WTC11 (cell line): Measurements from ENCODE around the gene RRAGB.

Experiments used
- CREB1 ChIP-seq: sonication (generic); formaldehyde crosslinking; IDR thresholded peaks from 2 replicates; pipeline ENCODE4 v1.8.0; 2023; ENCODE audit warnings: mild to moderate bottlenecking, missing genetic modification reagents
- ELF4 ChIP-seq: sonication (generic); formaldehyde crosslinking; IDR thresholded peaks from 2 replicates; pipeline ENCODE4 v1.8.1; 2022; ENCODE audit warnings: low read depth, mild to moderate bottlenecking, moderate library complexity, missing genetic modification reagents
- NR3C1 ChIP-seq: sonication (generic); formaldehyde crosslinking; conservative IDR thresholded peaks from 2 replicates; pipeline ENCODE4 v1.8.1; 2023; ENCODE audit warnings: low read depth, mild to moderate bottlenecking, missing genetic modification reagents
- TF ChIP-seq, protein P1 (sequence below): fragments of 200-600 bp; IDR thresholded peaks from 2 replicates; pipeline ENCODE4 v1.8.0; 2022; ENCODE audit warnings: antibody characterized with exemption
- TF ChIP-seq, protein P2 (sequence below): sonication (generic); formaldehyde crosslinking; IDR thresholded peaks from 2 replicates; pipeline ENCODE4 v1.8.1; 2023; ENCODE audit warnings: mild to moderate bottlenecking, missing genetic modification reagents, moderate library complexity
- TF ChIP-seq, protein P3 (sequence below): sonication (generic); formaldehyde crosslinking; conservative IDR thresholded peaks from 2 replicates; pipeline ENCODE4 v1.8.1; 2023; ENCODE audit warnings: mild to moderate bottlenecking, low read depth, missing genetic modification reagents, moderate library complexity

DNA sequence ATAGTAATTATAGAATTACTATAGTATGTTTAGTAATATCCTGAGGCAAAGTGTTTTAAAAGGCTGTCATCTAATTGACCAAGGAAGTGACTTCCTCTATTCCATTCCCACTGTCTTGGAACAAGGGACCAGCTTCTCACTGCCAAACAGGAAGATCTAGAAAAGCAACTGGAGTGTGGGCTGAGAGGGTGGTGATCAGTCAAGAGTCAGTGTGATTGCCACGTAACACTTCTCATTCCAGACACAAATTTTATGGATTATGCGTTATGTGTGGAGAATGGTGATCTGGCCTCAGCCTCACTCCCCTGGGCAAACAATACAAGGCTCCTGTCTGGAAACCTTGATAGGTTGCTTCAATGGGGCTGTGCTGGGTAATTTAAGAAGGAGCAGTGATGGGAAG lies 60.0 kb downstream of the RRAGB start:
- TF ChIP-seq, protein P1, sequence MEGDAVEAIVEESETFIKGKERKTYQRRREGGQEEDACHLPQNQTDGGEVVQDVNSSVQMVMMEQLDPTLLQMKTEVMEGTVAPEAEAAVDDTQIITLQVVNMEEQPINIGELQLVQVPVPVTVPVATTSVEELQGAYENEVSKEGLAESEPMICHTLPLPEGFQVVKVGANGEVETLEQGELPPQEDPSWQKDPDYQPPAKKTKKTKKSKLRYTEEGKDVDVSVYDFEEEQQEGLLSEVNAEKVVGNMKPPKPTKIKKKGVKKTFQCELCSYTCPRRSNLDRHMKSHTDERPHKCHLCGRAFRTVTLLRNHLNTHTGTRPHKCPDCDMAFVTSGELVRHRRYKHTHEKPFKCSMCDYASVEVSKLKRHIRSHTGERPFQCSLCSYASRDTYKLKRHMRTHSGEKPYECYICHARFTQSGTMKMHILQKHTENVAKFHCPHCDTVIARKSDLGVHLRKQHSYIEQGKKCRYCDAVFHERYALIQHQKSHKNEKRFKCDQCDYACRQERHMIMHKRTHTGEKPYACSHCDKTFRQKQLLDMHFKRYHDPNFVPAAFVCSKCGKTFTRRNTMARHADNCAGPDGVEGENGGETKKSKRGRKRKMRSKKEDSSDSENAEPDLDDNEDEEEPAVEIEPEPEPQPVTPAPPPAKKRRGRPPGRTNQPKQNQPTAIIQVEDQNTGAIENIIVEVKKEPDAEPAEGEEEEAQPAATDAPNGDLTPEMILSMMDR, result no peak
- no peak for TF ChIP-seq ELF4 (CRISPR knock-in tag)
- no peak for TF ChIP-seq CREB1 (CRISPR knock-in tag)
- TF ChIP-seq NR3C1 (CRISPR knock-in tag), result no peak
- TF ChIP-seq, protein P2, sequence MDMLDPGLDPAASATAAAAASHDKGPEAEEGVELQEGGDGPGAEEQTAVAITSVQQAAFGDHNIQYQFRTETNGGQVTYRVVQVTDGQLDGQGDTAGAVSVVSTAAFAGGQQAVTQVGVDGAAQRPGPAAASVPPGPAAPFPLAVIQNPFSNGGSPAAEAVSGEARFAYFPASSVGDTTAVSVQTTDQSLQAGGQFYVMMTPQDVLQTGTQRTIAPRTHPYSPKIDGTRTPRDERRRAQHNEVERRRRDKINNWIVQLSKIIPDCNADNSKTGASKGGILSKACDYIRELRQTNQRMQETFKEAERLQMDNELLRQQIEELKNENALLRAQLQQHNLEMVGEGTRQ, result no peak
- TF ChIP-seq, protein P3, sequence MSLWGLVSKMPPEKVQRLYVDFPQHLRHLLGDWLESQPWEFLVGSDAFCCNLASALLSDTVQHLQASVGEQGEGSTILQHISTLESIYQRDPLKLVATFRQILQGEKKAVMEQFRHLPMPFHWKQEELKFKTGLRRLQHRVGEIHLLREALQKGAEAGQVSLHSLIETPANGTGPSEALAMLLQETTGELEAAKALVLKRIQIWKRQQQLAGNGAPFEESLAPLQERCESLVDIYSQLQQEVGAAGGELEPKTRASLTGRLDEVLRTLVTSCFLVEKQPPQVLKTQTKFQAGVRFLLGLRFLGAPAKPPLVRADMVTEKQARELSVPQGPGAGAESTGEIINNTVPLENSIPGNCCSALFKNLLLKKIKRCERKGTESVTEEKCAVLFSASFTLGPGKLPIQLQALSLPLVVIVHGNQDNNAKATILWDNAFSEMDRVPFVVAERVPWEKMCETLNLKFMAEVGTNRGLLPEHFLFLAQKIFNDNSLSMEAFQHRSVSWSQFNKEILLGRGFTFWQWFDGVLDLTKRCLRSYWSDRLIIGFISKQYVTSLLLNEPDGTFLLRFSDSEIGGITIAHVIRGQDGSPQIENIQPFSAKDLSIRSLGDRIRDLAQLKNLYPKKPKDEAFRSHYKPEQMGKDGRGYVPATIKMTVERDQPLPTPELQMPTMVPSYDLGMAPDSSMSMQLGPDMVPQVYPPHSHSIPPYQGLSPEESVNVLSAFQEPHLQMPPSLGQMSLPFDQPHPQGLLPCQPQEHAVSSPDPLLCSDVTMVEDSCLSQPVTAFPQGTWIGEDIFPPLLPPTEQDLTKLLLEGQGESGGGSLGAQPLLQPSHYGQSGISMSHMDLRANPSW (CRISPR knock-in tag), result no peak
